MM.1S (cell line): ENCODE measurements around the gene SLC2A1.

ENCODE experiments used
- DNase-seq: peaks from one replicate; pipeline ENCODE4 v3.0.0-alpha.2; 2015
- H2AFZ ChIP-seq: fragments of 300-600 bp; sonication (generic); 2 replicates; pipeline ENCODE4 v1.6.0; 2016; ENCODE audit warnings: antibody characterized with exemption, low read length
- H3F3A ChIP-seq: fragments of 300-600 bp; sonication (generic); 2 replicates; pipeline ENCODE4 v1.6.1; 2016; ENCODE audit warnings: mild to moderate bottlenecking, antibody characterized with exemption, low read length, moderate library complexity, mixed read lengths; ENCODE audit not compliant: insufficient read depth
- H3K27ac ChIP-seq: fragments of 300-600 bp; sonication (generic); 2 replicates; pipeline ENCODE4 v1.5.1; 2016; ENCODE audit warnings: mild to moderate bottlenecking, low read length
- H3K27me3 ChIP-seq: fragments of 300-600 bp; sonication (generic); replicated peaks from 2 replicates; pipeline ENCODE4 v1.6.0; 2016; ENCODE audit warnings: low read length; ENCODE audit not compliant: insufficient read depth
- H3K36me3 ChIP-seq: fragments of 300-600 bp; sonication (generic); replicated peaks from 2 replicates; pipeline ENCODE4 v1.6.1; 2016; ENCODE audit warnings: mild to moderate bottlenecking, low read length, mixed read lengths; ENCODE audit not compliant: insufficient read depth
- H3K4me1 ChIP-seq: fragments of 300-600 bp; sonication (generic); 2 replicates; pipeline ENCODE4 v1.6.1; 2016; ENCODE audit warnings: low read length, mixed read lengths
- H3K4me2 ChIP-seq: fragments of 300-600 bp; sonication (generic); 2 replicates; pipeline ENCODE4 v1.6.0; 2016; ENCODE audit warnings: low read depth, low read length
- H3K4me3 ChIP-seq: fragments of 300-600 bp; sonication (generic); 2 replicates; pipeline ENCODE4 v1.5.1; 2016; ENCODE audit warnings: low read length, mixed read lengths
- H3K79me2 ChIP-seq: fragments of 300-600 bp; sonication (generic); 2 replicates; pipeline ENCODE4 v1.6.1; 2016; ENCODE audit warnings: mixed run types, low read length, mixed read lengths
- H3K9ac ChIP-seq: fragments of 300-600 bp; sonication (generic); 2 replicates; pipeline ENCODE4 v1.6.1; 2016; ENCODE audit warnings: low read length, mixed read lengths
- H3K9me2 ChIP-seq: fragments of 300-600 bp; sonication (generic); replicated peaks from 2 replicates; pipeline ENCODE4 v1.6.1; 2016; ENCODE audit warnings: mild to moderate bottlenecking, low read length, mixed read lengths; ENCODE audit not compliant: insufficient read depth
- H3K9me3 ChIP-seq: fragments of 300-600 bp; sonication (generic); replicated peaks from 2 replicates; pipeline ENCODE4 v1.6.1; 2016; ENCODE audit warnings: mild to moderate bottlenecking, low read length, mixed read lengths; ENCODE audit not compliant: insufficient read depth
- H4K20me1 ChIP-seq: fragments of 300-600 bp; sonication (generic); 2 replicates; pipeline ENCODE4 v1.6.1; 2016; ENCODE audit warnings: mild to moderate bottlenecking, low read length, moderate library complexity, mixed read lengths; ENCODE audit not compliant: insufficient read depth
- EZH2 ChIP-seq: fragments of 300-600 bp; sonication (generic); optimal IDR thresholded peaks from 2 replicates; pipeline ENCODE3; 2017; ENCODE audit warnings: low read depth, mild to moderate bottlenecking, antibody characterized with exemption, low read length, mixed read lengths
- EZH2phosphoT487 ChIP-seq: fragments of 300-600 bp; sonication (generic); IDR thresholded peaks from 2 replicates; pipeline ENCODE4 v1.6.1; 2018; ENCODE audit warnings: antibody characterized with exemption, low read length
- TF ChIP-seq, protein P1 (sequence below): fragments of 300-600 bp; sonication (generic); IDR thresholded peaks from 2 replicates; pipeline ENCODE4 v1.5.1; 2016; ENCODE audit warnings: antibody characterized with exemption, low read length, mixed read lengths

The SLC2A1 gene

DNA sequence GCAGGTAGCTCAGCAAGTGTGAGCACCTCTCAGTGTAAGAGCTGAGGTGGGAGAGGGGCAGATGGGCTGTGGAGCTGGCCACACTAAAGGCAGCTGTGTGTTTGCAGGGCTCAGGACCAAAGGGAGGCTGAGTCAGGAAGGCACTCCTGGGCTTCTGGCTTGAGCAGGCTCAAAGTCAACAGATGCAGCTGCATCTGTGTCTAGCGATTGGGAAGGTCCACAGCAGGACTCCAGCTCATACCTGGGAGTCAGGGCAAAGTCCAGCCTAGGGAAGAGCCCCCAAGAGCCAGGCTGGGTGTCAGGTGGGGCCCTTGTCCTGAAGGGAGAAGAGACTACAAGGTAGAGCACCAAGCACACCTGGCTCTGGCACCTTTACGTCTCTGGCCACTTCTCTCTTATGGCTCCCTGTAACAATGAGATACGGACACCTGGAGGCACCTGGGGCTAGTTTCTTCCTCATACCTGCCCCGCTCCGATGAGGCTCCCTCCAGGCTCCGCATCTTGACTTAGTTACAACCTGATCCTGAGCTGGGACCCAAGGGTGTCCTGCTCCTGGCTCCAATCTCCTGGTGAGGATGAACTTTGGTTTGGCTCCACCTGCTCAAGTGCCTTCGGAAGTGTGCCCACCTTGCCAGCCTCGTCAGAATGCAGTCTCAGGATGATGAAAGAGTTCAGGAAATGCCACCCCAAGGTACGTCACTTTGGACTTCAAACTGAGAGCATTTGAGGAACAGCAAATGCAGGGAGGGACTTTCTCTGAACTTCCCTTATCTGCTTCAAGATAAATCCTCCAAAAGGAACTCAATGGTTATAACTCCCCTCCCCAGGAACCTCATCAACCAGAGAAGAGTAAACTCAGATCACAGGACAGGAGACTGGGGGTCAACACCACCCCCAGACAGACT is 21.5 kb upstream of the SLC2A1 start:
- Histone ChIP-seq H3K9me3 (no peaks in the 10 kb centered on the region), H3K27me3 (no peaks in the 10 kb centered on the region), H3K36me3 (no peaks in the 10 kb centered on the region), H3K9ac (no peak overlapping the region), H3K9me2 (no peaks in the 10 kb centered on the region), H3K27ac (no peak overlapping the region), H3K4me1 (no peaks in the 10 kb centered on the region), H3F3A (no peaks in the 10 kb centered on the region), H3K4me2 (no peak overlapping the region), H4K20me1 (no peaks in the 10 kb centered on the region), H2AFZ (no peak overlapping the region), H3K4me3 (no peak overlapping the region), H3K79me2 (no peaks in the 10 kb centered on the region)
- TF ChIP-seq EZH2 (no peak), EZH2phosphoT487 (no peak)
- TF ChIP-seq, protein P1, sequence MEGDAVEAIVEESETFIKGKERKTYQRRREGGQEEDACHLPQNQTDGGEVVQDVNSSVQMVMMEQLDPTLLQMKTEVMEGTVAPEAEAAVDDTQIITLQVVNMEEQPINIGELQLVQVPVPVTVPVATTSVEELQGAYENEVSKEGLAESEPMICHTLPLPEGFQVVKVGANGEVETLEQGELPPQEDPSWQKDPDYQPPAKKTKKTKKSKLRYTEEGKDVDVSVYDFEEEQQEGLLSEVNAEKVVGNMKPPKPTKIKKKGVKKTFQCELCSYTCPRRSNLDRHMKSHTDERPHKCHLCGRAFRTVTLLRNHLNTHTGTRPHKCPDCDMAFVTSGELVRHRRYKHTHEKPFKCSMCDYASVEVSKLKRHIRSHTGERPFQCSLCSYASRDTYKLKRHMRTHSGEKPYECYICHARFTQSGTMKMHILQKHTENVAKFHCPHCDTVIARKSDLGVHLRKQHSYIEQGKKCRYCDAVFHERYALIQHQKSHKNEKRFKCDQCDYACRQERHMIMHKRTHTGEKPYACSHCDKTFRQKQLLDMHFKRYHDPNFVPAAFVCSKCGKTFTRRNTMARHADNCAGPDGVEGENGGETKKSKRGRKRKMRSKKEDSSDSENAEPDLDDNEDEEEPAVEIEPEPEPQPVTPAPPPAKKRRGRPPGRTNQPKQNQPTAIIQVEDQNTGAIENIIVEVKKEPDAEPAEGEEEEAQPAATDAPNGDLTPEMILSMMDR: no peak
- DNase-seq: no peak

DNA sequence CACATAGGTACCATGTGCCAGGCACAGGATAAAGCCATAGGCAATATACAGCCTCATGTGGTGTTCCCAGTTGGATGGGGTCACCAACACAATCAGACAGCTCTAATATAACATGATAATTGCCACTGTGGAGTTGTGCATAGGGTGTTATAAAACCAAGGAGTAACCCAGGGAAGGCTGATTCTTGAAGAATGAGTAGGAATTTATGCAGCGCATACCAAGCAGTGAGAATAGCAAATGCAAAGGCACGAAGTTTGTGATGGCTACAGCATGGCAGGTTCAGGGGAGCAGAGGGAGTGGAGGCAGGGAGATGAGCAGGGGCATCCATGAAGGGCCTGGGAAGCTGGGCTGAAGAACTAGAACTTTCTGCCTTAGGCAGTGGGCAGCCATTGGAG is 20.4 kb upstream of the SLC2A1 start:
- no peaks in the 10 kb centered on the region for H3K36me3 ChIP-seq
- no peaks in the 10 kb centered on the region for H4K20me1 ChIP-seq
- H3K9me3 ChIP-seq: no peaks in the 10 kb centered on the region
- no peaks in the 10 kb centered on the region for H3F3A ChIP-seq
- no peak for DNase-seq
- H3K27ac ChIP-seq: no peak overlapping the region
- H3K9ac ChIP-seq: no peak overlapping the region
- no peaks in the 10 kb centered on the region for H3K79me2 ChIP-seq
- H3K4me1 ChIP-seq: no peaks in the 10 kb centered on the region
- H3K9me2 ChIP-seq: no peaks in the 10 kb centered on the region
- H3K4me3 ChIP-seq: no peak overlapping the region
- H3K27me3 ChIP-seq: no peaks in the 10 kb centered on the region
- TF ChIP-seq, protein P1: no peak
- TF ChIP-seq EZH2phosphoT487: no peak
- TF ChIP-seq EZH2: no peak
- H3K4me2 ChIP-seq: no peak overlapping the region
- no peak overlapping the region for H2AFZ ChIP-seq

DNA sequence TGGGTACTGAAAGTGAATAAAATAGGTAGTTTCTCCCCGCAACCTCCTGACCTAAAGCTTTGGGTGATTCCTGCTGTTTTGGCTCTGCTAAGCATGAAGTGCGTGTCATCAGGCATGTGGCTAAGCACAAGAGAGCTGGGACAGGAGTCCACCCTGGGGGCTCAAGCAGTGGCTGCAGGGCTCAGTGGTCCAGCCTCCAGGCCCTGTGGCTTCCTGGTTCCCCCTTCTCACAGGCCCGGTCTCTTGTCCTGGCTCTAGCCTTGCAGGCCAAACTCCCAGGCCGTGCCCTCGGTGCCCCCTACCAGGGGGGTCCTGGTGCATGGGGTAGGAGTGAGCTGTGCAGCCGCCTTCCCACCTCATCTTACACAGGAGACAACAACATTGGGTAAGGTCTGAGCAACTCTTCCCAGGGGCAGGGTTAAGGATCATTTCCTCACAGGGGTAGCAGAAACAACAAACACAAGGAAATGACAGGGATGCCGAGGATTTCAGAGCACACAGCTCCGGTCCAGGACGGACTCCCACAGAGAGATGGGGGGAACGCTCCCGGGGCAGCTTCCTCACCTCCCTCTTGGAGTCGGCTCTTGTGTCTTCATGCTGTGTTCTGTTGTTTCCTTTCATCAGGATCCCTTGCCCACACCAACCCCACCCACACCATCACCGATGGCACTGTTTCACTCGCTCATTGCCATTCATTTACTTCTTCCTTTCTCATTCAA is 19.8 kb upstream of the SLC2A1 start:
- H4K20me1 ChIP-seq: no peaks in the 10 kb centered on the region
- no peaks in the 10 kb centered on the region for H3K9me2 ChIP-seq
- no peaks in the 10 kb centered on the region for H3K36me3 ChIP-seq
- no peaks in the 10 kb centered on the region for H3F3A ChIP-seq
- no peak overlapping the region for H2AFZ ChIP-seq
- no peak overlapping the region for H3K4me2 ChIP-seq
- no peaks in the 10 kb centered on the region for H3K9me3 ChIP-seq
- H3K9ac ChIP-seq: no peak overlapping the region
- no peak overlapping the region for H3K4me3 ChIP-seq
- TF ChIP-seq EZH2phosphoT487: no peak
- TF ChIP-seq, protein P1: no peak
- no peak for TF ChIP-seq EZH2
- no peaks in the 10 kb centered on the region for H3K27me3 ChIP-seq
- no peaks in the 10 kb centered on the region for H3K4me1 ChIP-seq
- DNase-seq: no peak
- no peaks in the 10 kb centered on the region for H3K79me2 ChIP-seq
- H3K27ac ChIP-seq: no peak overlapping the region
